VCaP (cell line): Measurements from ENCODE around the gene TMEM151A.
A peak's percentile ranks its signal among the peaks of the same experiment; 100 is the strongest.

Experiments
- H3K27ac ChIP-seq: fragments of 450-650 bp; 2 replicates; pipeline ENCODE4 v1.5.1; 2017
- CTCF ChIP-seq: fragments of 450-650 bp; conservative IDR thresholded peaks from 2 replicates; pipeline ENCODE4 v1.5.1; 2017; ENCODE audit warnings: mild to moderate bottlenecking, moderate library complexity

Gene TMEM151A

GRCh38 chr11:66258473-66258893 is 33.2 kb upstream of the TMEM151A start:
- no peak; the same call in 1 of the 2 replicates for TF ChIP-seq CTCF
- H3K27ac ChIP-seq = peak overlapping the region; percentile 97

- peak overlapping the region; percentile 97 for H3K27ac ChIP-seq
- no peak for TF ChIP-seq CTCF
Measured at GRCh38 chr11:66259225-66259624, 32.5 kb upstream of the TMEM151A start.

- TF ChIP-seq CTCF = no peak
- H3K27ac ChIP-seq = peak overlapping the region; percentile 97; the same call in 1 of the 2 replicates
Measured at GRCh38 chr11:66259956-66260355, 31.7 kb upstream of the TMEM151A start.

GRCh38 chr11:66261578-66261977 is 30.1 kb upstream of the TMEM151A start:
- no peak overlapping the region for H3K27ac ChIP-seq
- TF ChIP-seq CTCF = no peak

GRCh38 chr11:66262191-66262590 is 29.5 kb upstream of the TMEM151A start:
- no peak overlapping the region for H3K27ac ChIP-seq
- TF ChIP-seq CTCF = no peak

GRCh38 chr11:66262696-66263095 is 29.0 kb upstream of the TMEM151A start:
- TF ChIP-seq CTCF = no peak
- no peak overlapping the region for H3K27ac ChIP-seq

GRCh38 chr11:66263231-66263630 is 28.5 kb upstream of the TMEM151A start:
- no peak overlapping the region for H3K27ac ChIP-seq
- no peak for TF ChIP-seq CTCF

GRCh38 chr11:66263785-66264184 is 27.9 kb upstream of the TMEM151A start:
- no peak for TF ChIP-seq CTCF
- H3K27ac ChIP-seq = no peak overlapping the region
